HepG2 (cell line): ENCODE data around the gene MRPL2. TPM values are rescaled to one million over a fixed set of nuclear protein-coding genes. Genes with fewer than 3 reads are reported as not detected.
A peak's percentile ranks its signal among the peaks of the same experiment; 100 is the strongest.

Source experiments
- CEBPG ChIP-seq: IDR thresholded peaks from 2 replicates; pipeline ENCODE4 v1.6.1; 2016
- GPBP1L1 ChIP-seq: sonication (generic); formaldehyde crosslinking; IDR thresholded peaks from 2 replicates; pipeline ENCODE4 v1.5.0; 2020; ENCODE audit warnings: mild to moderate bottlenecking, missing genetic modification reagents
- PBX2 ChIP-seq: IDR thresholded peaks from 2 replicates; pipeline ENCODE4 v1.6.1; 2016; ENCODE audit warnings: control low read depth
- RELA ChIP-seq: sonication (generic); formaldehyde crosslinking; IDR thresholded peaks from 2 replicates; pipeline ENCODE4 v1.4.0; 2020; ENCODE audit warnings: missing genetic modification reagents
- RERE ChIP-seq: IDR thresholded peaks from 2 replicates; pipeline ENCODE4 v1.6.1; 2016; ENCODE audit warnings: low read depth, missing genetic modification reagents, missing compliant biosample characterization
- ZBTB33 ChIP-seq: sonication (generic); formaldehyde crosslinking; IDR thresholded peaks from 2 replicates; pipeline ENCODE4 v1.4.0; 2020; ENCODE audit warnings: missing genetic modification reagents
- ZFP36 ChIP-seq: fragments of 150-350 bp; IDR thresholded peaks from 2 replicates; pipeline ENCODE4 v1.6.1; 2018; ENCODE audit warnings: borderline replicate concordance, low read length, low read depth; ENCODE audit not compliant: partially characterized antibody
- ZFP37 ChIP-seq: sonication (generic); formaldehyde crosslinking; IDR thresholded peaks from 2 replicates; pipeline ENCODE4 v1.4.0; 2020; ENCODE audit warnings: missing genetic modification reagents, borderline replicate concordance
- ZNF121 ChIP-seq: sonication (generic); formaldehyde crosslinking; IDR thresholded peaks from 2 replicates; pipeline ENCODE4 v1.5.0; 2020; ENCODE audit warnings: mild to moderate bottlenecking, missing genetic modification reagents
- ZNF451 ChIP-seq: sonication (generic); formaldehyde crosslinking; IDR thresholded peaks from 2 replicates; pipeline ENCODE4 v1.5.0; 2020; ENCODE audit warnings: mild to moderate bottlenecking, missing genetic modification reagents
- ZNF646 ChIP-seq: sonication (generic); formaldehyde crosslinking; IDR thresholded peaks from 2 replicates; pipeline ENCODE4 v1.9.0; 2021; ENCODE audit warnings: mild to moderate bottlenecking, missing genetic modification reagents
- polyA plus RNA-seq, 8 experiments: library from polyadenylated mRNA; depleted of rRNA in 3 of 8; stranded (reverse) in 7 of 8; unstranded in 1 of 8; fragments of >200 nt; fragmentation: Illumina TruSeq in 4 of 8; extraction: Trizol in 4 of 8; gene quantifications; 2 replicates each; pipeline versions ENCODE4 v1.2.1 to v1.2.3, GENCODE V29; 2011 to 2016; ENCODE audit warnings: low read depth in 4 of 8, missing spikeins in 1 of 8, mixed read lengths in 1 of 8; ENCODE audit not compliant: insufficient read depth in 1 of 8
- total RNA-seq, 5 experiments: library from RNA; depleted of rRNA; stranded (reverse); fragments of >200 nt; fragmentation: Illumina TruSeq; extraction: Trizol; gene quantifications; 2 replicates each; pipeline ENCODE4 v1.2.3, GENCODE V29; 2016; ENCODE audit warnings: low read depth in 1 of 5

MRPL2 gene
- total and polyA plus RNA-seq, 2 of the 13 experiments (the other 11 are each of a cell fraction or from before 2014, with no cell fraction given): 56.8 to 65.6 TPM

- 0 out of 2 replicates have a peak, but pooled peaks have one; percentile 8 for TF ChIP-seq RERE
- TF ChIP-seq ZFP37 (CRISPR knock-in tag): no peak
- no peak for TF ChIP-seq CEBPG (CRISPR knock-in tag)
- TF ChIP-seq ZNF121 (CRISPR knock-in tag): peak; percentile 82
- no peak for TF ChIP-seq ZNF646 (CRISPR knock-in tag)
- TF ChIP-seq ZFP36: no peak
- no peak for TF ChIP-seq GPBP1L1
- no peak for TF ChIP-seq ZBTB33
- TF ChIP-seq ZNF451 (CRISPR knock-in tag): no peak; the same call in 1 of the 2 replicates
- no peak; the same call in 1 of the 2 replicates for TF ChIP-seq PBX2 (CRISPR knock-in tag)
- no peak for TF ChIP-seq RELA (CRISPR knock-in tag)
Measured at GRCh38 chr6:43059168-43060033, at the start of gene MRPL2, which contains the start of gene KLC4 (continued).
